Measurements from ENCODE around the gene SST.

GRCh38 chr3:187678726-187679268 is 8.6 kb upstream of the SST start:
- TF ChIP-seq, protein P1, sequence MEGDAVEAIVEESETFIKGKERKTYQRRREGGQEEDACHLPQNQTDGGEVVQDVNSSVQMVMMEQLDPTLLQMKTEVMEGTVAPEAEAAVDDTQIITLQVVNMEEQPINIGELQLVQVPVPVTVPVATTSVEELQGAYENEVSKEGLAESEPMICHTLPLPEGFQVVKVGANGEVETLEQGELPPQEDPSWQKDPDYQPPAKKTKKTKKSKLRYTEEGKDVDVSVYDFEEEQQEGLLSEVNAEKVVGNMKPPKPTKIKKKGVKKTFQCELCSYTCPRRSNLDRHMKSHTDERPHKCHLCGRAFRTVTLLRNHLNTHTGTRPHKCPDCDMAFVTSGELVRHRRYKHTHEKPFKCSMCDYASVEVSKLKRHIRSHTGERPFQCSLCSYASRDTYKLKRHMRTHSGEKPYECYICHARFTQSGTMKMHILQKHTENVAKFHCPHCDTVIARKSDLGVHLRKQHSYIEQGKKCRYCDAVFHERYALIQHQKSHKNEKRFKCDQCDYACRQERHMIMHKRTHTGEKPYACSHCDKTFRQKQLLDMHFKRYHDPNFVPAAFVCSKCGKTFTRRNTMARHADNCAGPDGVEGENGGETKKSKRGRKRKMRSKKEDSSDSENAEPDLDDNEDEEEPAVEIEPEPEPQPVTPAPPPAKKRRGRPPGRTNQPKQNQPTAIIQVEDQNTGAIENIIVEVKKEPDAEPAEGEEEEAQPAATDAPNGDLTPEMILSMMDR (IDR thresholded peaks at IDR 0.05) = peak in 5 of 7 experiments; percentile 38 to 52 (median 47)
- no peak for TF ChIP-seq POLR2A (IDR thresholded peaks at IDR 0.05)
